ENCODE results near the gene CARTPT.

DNA sequence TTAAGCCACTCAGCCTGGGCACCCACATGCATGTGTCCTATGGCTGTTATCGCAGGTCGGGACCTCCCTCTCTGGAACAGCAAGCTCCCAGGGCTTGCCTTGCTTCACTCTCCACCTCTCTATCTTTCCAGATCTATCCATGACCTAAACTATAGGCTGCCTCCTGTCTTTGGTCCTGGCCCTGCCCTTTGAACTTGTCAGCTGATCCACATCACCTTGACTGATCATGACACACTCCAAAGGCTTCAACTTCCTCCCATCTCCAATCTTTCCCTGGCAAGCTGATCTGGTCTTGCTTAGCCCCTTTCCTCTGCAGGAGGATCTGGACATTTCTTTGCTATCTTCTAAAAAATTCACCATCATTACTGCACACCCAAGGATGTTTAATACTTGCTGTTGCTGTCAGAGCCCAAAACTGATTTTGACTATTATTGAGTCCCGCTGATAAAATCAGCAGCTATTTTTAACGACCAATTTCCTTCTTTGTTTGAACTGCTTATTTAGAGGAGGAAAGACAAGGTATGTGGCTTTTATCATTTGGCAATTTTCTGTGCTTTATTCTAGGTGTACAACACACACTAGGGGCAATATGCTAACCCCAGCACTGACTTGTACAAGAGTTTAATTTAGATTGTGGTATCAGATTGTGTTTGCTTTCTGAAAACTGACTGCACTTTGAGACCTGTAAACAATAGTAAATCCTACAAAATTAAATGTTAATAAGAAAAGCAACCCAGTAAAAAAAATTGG, 33.5 kb downstream of the CARTPT start:
- TF ChIP-seq, protein P1, sequence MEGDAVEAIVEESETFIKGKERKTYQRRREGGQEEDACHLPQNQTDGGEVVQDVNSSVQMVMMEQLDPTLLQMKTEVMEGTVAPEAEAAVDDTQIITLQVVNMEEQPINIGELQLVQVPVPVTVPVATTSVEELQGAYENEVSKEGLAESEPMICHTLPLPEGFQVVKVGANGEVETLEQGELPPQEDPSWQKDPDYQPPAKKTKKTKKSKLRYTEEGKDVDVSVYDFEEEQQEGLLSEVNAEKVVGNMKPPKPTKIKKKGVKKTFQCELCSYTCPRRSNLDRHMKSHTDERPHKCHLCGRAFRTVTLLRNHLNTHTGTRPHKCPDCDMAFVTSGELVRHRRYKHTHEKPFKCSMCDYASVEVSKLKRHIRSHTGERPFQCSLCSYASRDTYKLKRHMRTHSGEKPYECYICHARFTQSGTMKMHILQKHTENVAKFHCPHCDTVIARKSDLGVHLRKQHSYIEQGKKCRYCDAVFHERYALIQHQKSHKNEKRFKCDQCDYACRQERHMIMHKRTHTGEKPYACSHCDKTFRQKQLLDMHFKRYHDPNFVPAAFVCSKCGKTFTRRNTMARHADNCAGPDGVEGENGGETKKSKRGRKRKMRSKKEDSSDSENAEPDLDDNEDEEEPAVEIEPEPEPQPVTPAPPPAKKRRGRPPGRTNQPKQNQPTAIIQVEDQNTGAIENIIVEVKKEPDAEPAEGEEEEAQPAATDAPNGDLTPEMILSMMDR (IDR thresholded peaks at IDR 0.05 in 4 of 5, conservative IDR thresholded peaks at IDR 0.05 in 1 of 5), result no peak
- TF ChIP-seq POLR2A (IDR thresholded peaks at IDR 0.05), result no peak
